T-helper 9 cell (primary cell): ENCODE measurements around the gene UNG.

Experiments used
- DNase-seq: peaks from one replicate; pipeline ENCODE4 v3.0.0-alpha.2; 2020

Gene UNG

GRCh38 chr12:109157986-109158385 lies 60.6 kb downstream of the UNG start:
- no peak for DNase-seq

DNA sequence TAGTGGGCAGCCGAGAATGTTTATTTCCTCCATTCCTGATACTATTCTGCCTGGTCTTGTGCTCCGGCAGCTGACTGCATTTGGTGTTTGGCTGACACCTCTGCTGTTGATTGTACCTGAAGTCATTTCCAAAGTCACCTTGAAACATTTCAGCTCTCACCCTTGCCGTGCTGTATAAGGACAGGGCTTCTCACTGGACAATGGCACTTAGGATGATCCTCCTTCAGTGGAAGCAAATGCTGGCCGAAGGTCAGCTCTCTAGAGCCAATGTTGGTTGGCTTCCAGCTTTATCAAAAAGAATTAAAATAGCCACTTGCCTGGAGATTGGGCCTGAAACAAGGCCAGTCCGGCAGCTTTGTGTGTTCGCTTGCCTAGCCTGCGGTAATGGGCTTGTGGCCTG lies 63.0 kb downstream of the UNG start:
- DNase-seq = no peak
